K562 (cell line): ENCODE results near the gene RDH13. TPM values are rescaled to one million over a fixed set of nuclear protein-coding genes. Genes with fewer than 3 reads are reported as not detected.

Source experiments
- ATF7 ChIP-seq: fragments of 450-650 bp; IDR thresholded peaks from 2 replicates; pipeline ENCODE4 v1.7.1; 2014; ENCODE audit warnings: mild to moderate bottlenecking, moderate library complexity
- CREM ChIP-seq: IDR thresholded peaks from 2 replicates; pipeline ENCODE4 v1.6.1; 2014; ENCODE audit warnings: antibody characterized with exemption, low read depth
- CTBP1 ChIP-seq: fragments of 450-650 bp; IDR thresholded peaks from 2 replicates; pipeline ENCODE4 v1.6.1; 2016; ENCODE audit warnings: borderline replicate concordance
- E2F6 ChIP-seq, 2 experiments: IDR thresholded peaks; 2 replicates each; pipeline ENCODE4 v1.6.1; 2011; ENCODE audit warnings: borderline replicate concordance in 1 of 2, control low read depth in 1 of 2, low read depth in 1 of 2, low read length in 1 of 2, mild to moderate bottlenecking in 1 of 2, mixed read lengths in 1 of 2, moderate library complexity in 1 of 2; ENCODE audit not compliant: insufficient read depth in 1 of 2, insufficient read length in 1 of 2, poor library complexity in 1 of 2, severe bottlenecking in 1 of 2; ENCODE audit errors: extremely low read depth in 1 of 2
- ETV1 ChIP-seq: fragments of 450-650 bp; conservative IDR thresholded peaks from 2 replicates; pipeline ENCODE4 v1.6.1; 2016; ENCODE audit warnings: missing genetic modification characterization, control low read depth, low read depth, missing compliant biosample characterization
- FOXO4 ChIP-seq: fragments of 450-650 bp; formaldehyde crosslinking; IDR thresholded peaks from 2 replicates; pipeline ENCODE4 v1.4.0; 2020; ENCODE audit warnings: mild to moderate bottlenecking, moderate library complexity
- GABPA ChIP-seq: fragments of 200-800 bp; sonication (Bioruptor generic); conservative IDR thresholded peaks from 2 replicates; pipeline ENCODE4 v1.6.1; 2016; ENCODE audit warnings: low read depth, missing genetic modification characterization, missing compliant biosample characterization
- GABPB1 ChIP-seq: sonication (generic); formaldehyde crosslinking; IDR thresholded peaks from 2 replicates; pipeline ENCODE4 v1.8.0; 2022; ENCODE audit warnings: mild to moderate bottlenecking, missing genetic modification reagents
- HDAC2 ChIP-seq: fragments of 450-650 bp; IDR thresholded peaks from 2 replicates; pipeline ENCODE4 v1.6.1; 2016; ENCODE audit warnings: mild to moderate bottlenecking
- HDAC8 ChIP-seq: fragments of 450-650 bp; IDR thresholded peaks from 2 replicates; pipeline ENCODE4 v1.6.1; 2016; ENCODE audit warnings: mild to moderate bottlenecking, missing genetic modification characterization, moderate library complexity, missing compliant biosample characterization
- HMBOX1 ChIP-seq: sonication (generic); IDR thresholded peaks from 2 replicates; pipeline ENCODE4 v1.6.1; 2016
- KAT2B ChIP-seq: IDR thresholded peaks from one replicate; pipeline ENCODE4 v1.6.1; 2012; ENCODE audit warnings: low read depth, mild to moderate bottlenecking, control low read depth, inconsistent platforms, low read length, moderate library complexity
- MEF2D ChIP-seq: conservative IDR thresholded peaks from 2 replicates; pipeline ENCODE4 v1.6.1; 2016; ENCODE audit warnings: low read depth, missing genetic modification characterization, missing compliant biosample characterization
- MLLT1 ChIP-seq, 2 experiments: fragments of 450-650 bp; IDR thresholded peaks; 2 replicates each; pipeline ENCODE4 v1.6.1; 2016
- MXD1 ChIP-seq: fragments of 250-450 bp; sonication (Bioruptor Pico); IDR thresholded peaks from 2 replicates; pipeline ENCODE4 v1.8.0; 2021; ENCODE audit warnings: borderline replicate concordance, mild to moderate bottlenecking, moderate library complexity; ENCODE audit not compliant: poor library complexity, severe bottlenecking
- NRF1 ChIP-seq, 2 experiments: fragments of 450-650 bp; IDR thresholded peaks in 1 of 2; conservative IDR thresholded peaks in 1 of 2; 2 replicates each; pipeline ENCODE4 v1.6.1; 2014; ENCODE audit warnings: mild to moderate bottlenecking in 2 of 2
- PCBP2 ChIP-seq: fragments of 200-400 bp; formaldehyde crosslinking; IDR thresholded peaks from 2 replicates; pipeline ENCODE4 v1.6.1; 2018; ENCODE audit warnings: low read length, low read depth, mild to moderate bottlenecking, moderate library complexity; ENCODE audit not compliant: poor library complexity, severe bottlenecking
- POLR2G ChIP-seq: fragments of 200-400 bp; formaldehyde crosslinking; IDR thresholded peaks from 2 replicates; pipeline ENCODE4 v1.6.1; 2017; ENCODE audit warnings: low read depth, mild to moderate bottlenecking, antibody characterized with exemption, low read length, moderate library complexity
- RNF2 ChIP-seq: sonication (generic); IDR thresholded peaks from 2 replicates; pipeline ENCODE4 v1.6.1; 2016
- ZEB2 ChIP-seq: fragments of 450-650 bp; IDR thresholded peaks from 2 replicates; pipeline ENCODE4 v1.6.1; 2016
- ZNF584 ChIP-seq: fragments of 200-800 bp; sonication (Bioruptor generic); IDR thresholded peaks from 2 replicates; pipeline ENCODE4 v1.6.1; 2016; ENCODE audit warnings: low read depth, mild to moderate bottlenecking, missing genetic modification characterization, missing compliant biosample characterization
- polyA plus RNA-seq, 8 experiments: library from polyadenylated mRNA; depleted of rRNA in 4 of 8; stranded (reverse) in 5 of 8; unstranded in 3 of 8; fragments of >200 nt; fragmentation: Nextera tagmentation in 2 of 8; fragmentation: Illumina TruSeq in 1 of 8; extraction: Ambion mirVana in 2 of 8; extraction: Trizol in 1 of 8; gene quantifications; 2 replicates each; pipeline versions ENCODE4 v1.2.1 to v1.2.3, GENCODE V29; 2011 to 2014; ENCODE audit warnings: inconsistent platforms in 1 of 8, missing spikeins in 1 of 8
- total RNA-seq, 7 experiments: library from RNA; depleted of rRNA in 6 of 7; stranded (reverse); fragments of >200 nt in 6 of 7; fragmentation: Illumina TruSeq in 2 of 7; extraction: Trizol in 2 of 7; gene quantifications; 2 replicates each; pipeline versions ENCODE4 v1.2.1 to v1.2.3, GENCODE V29; 2011 to 2021; ENCODE audit warnings: low replicate concordance in 1 of 7

RDH13 gene
- total and polyA plus RNA-seq, 9 of the 15 experiments (the other 6 are each of a cell fraction or from before 2014, with no cell fraction given) = 7.5 to 70.3 (median 39.5) TPM

GRCh38 chr19:55068950-55069864, 6.3 kb upstream of the RDH13 start (continued):
- peak; percentile 14; the same call in 1 of the 2 replicates for TF ChIP-seq HMBOX1
- peak; percentile 42; the same call in 1 of the 2 replicates for TF ChIP-seq ATF7
- TF ChIP-seq NRF1 (conservative IDR thresholded peaks at IDR 0.05 in 1 of 2, IDR thresholded peaks at IDR 0.05 in 1 of 2) = 0 out of 4 replicates have a peak, but pooled peaks of 1 of the 2 experiments have one; percentile 17
- TF ChIP-seq POLR2G = peak; percentile 30; the same call in 1 of the 2 replicates
- TF ChIP-seq GABPA (tag) = peak; percentile 69
- no peak for TF ChIP-seq PCBP2
- TF ChIP-seq MEF2D (tag) = no peak
- 0 out of 2 replicates have a peak, but pooled peaks have one; percentile 41 for TF ChIP-seq HDAC2
- no peak for TF ChIP-seq MLLT1 (IDR thresholded peaks at IDR 0.05)
- TF ChIP-seq ETV1 (tag) = no peak
- TF ChIP-seq CTBP1 = peak; percentile 68; the same call in 1 of the 2 replicates
- TF ChIP-seq CREM = peak; percentile 82
- no peak for TF ChIP-seq ZNF584 (CRISPR knock-in tag)
- peak; percentile 56; the same call in 1 of the 2 replicates for TF ChIP-seq GABPB1 (CRISPR knock-in tag)
- no peak for TF ChIP-seq RNF2
- peak; percentile 78; the same call in 1 of the 2 replicates for TF ChIP-seq ZEB2
- no peak for TF ChIP-seq MXD1 (CRISPR knock-in tag)
- TF ChIP-seq HDAC8 (tag) = no peak
- peak in 1 of 2 experiments; percentile 43 for TF ChIP-seq E2F6 (IDR thresholded peaks at IDR 0.05; ENCODE audit: borderline replicate concordance in 1 of 2, extremely low read depth in 1 of 2, insufficient read depth in 1 of 2, insufficient read length in 1 of 2, low read depth in 1 of 2, low read length in 1 of 2, poor library complexity in 1 of 2, severe bottlenecking in 1 of 2)
- TF ChIP-seq FOXO4 (CRISPR knock-in tag) = no peak
- no peak for TF ChIP-seq KAT2B
